PFSK-1 (cell line): ENCODE measurements around the gene INSC.

Source experiments
- POLR2AphosphoS5 ChIP-seq: IDR thresholded peaks from 2 replicates; pipeline ENCODE4 v1.6.1; 2012; ENCODE audit warnings: low read depth, mild to moderate bottlenecking, control low read depth, low read length, moderate library complexity
- SIN3A ChIP-seq: IDR thresholded peaks from 2 replicates; pipeline ENCODE4 v1.6.1; 2012; ENCODE audit warnings: mild to moderate bottlenecking, low read length, moderate library complexity, borderline replicate concordance; ENCODE audit not compliant: insufficient read depth
- TAF1 ChIP-seq: IDR thresholded peaks from 2 replicates; pipeline ENCODE4 v1.6.1; 2012; ENCODE audit warnings: low read length, control low read depth, borderline replicate concordance; ENCODE audit not compliant: insufficient read depth
- TF ChIP-seq, protein P1 (sequence below), 2 experiments: IDR thresholded peaks; 2 replicates each; pipeline versions ENCODE4 v1.6.1 to v1.8.0; 2011 to 2012; ENCODE audit warnings: low read depth in 2 of 2, low read length in 2 of 2, control low read depth in 1 of 2, inconsistent platforms in 1 of 2, mild to moderate bottlenecking in 1 of 2, moderate library complexity in 1 of 2; ENCODE audit not compliant: insufficient read depth in 1 of 2

DNA sequence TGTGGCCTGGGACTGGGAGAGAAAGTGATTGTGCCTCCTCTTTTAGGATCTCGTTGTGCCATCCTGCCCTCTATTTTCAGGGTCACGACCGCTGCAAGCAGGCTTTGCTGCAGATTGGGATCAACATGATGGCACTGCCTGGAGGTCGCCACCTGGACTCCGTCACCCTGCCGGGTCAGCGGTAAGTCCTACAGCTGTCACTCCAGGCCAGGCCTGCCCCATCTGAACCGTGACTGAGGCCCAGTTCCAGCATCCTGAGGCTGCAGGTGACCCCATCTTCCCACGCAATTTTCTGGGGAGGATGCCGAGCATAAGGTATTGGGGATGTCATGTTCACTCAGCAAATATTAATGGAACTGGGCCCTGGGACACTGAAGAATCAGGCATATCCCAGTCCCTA lies 34.3 kb downstream of the INSC start:
- TF ChIP-seq, protein P1, sequence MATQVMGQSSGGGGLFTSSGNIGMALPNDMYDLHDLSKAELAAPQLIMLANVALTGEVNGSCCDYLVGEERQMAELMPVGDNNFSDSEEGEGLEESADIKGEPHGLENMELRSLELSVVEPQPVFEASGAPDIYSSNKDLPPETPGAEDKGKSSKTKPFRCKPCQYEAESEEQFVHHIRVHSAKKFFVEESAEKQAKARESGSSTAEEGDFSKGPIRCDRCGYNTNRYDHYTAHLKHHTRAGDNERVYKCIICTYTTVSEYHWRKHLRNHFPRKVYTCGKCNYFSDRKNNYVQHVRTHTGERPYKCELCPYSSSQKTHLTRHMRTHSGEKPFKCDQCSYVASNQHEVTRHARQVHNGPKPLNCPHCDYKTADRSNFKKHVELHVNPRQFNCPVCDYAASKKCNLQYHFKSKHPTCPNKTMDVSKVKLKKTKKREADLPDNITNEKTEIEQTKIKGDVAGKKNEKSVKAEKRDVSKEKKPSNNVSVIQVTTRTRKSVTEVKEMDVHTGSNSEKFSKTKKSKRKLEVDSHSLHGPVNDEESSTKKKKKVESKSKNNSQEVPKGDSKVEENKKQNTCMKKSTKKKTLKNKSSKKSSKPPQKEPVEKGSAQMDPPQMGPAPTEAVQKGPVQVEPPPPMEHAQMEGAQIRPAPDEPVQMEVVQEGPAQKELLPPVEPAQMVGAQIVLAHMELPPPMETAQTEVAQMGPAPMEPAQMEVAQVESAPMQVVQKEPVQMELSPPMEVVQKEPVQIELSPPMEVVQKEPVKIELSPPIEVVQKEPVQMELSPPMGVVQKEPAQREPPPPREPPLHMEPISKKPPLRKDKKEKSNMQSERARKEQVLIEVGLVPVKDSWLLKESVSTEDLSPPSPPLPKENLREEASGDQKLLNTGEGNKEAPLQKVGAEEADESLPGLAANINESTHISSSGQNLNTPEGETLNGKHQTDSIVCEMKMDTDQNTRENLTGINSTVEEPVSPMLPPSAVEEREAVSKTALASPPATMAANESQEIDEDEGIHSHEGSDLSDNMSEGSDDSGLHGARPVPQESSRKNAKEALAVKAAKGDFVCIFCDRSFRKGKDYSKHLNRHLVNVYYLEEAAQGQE (IDR thresholded peaks at IDR 0.05; ENCODE audit: insufficient read depth in 1 of 2, low read depth in 2 of 2, low read length in 2 of 2): no peak
- TF ChIP-seq SIN3A (no peak), POLR2AphosphoS5 (no peak), TAF1 (no peak)
